ENCODE data around the gene GUK1. TPM values are rescaled to one million over a fixed set of nuclear protein-coding genes. Genes with fewer than 3 reads are reported as not detected.

Gene GUK1
- total RNA-seq, 4 donors from 2014 or later: 384 to 510 (median 421) TPM

- no peaks in the 10 kb centered on the region for H3K27me3 ChIP-seq
- no peak overlapping the region for H3K4me3 ChIP-seq
- no peak overlapping the region for H3K27ac ChIP-seq
- peaks cover 86% of the 10 kb centered on the region for H3K4me1 ChIP-seq
- WGBS: 40% methylated on average over 1 of the region's 16 CpGs
- no peaks in the 10 kb centered on the region for H3K9me3 ChIP-seq
- DNase-seq (ENCODE audit: low spot score in 2 of 2): peak in 1 of 2 donors; percentile 54
- H3K36me3 ChIP-seq: peaks cover 40% of the 10 kb centered on the region
- TF ChIP-seq CTCF (IDR thresholded peaks at IDR 0.05) (no peak), POLR2A (IDR thresholded peaks at IDR 0.05) (no peak), POLR2AphosphoS5 (IDR thresholded peaks at IDR 0.05) (no peak), EP300 (IDR thresholded peaks at IDR 0.05) (no peak)
Measured at GRCh38 chr1:228144193-228144992, 4.3 kb downstream of the GUK1 start.

GRCh38 chr1:228144993-228145343 lies 4.9 kb downstream of the GUK1 start:
- Histone ChIP-seq H3K27me3 (no peaks in the 10 kb centered on the region), H3K4me3 (no peak overlapping the region), H3K27ac (no peak overlapping the region), H3K36me3 (peaks cover 40% of the 10 kb centered on the region), H3K4me1 (peaks cover 90% of the 10 kb centered on the region), H3K9me3 (no peaks in the 10 kb centered on the region)
- 69% methylated on average over 2 of the region's 8 CpGs for WGBS
- DNase-seq (ENCODE audit: low spot score in 2 of 2): peak in 1 of 2 donors; percentile 55
- TF ChIP-seq EP300 (IDR thresholded peaks at IDR 0.05) (no peak), CTCF (IDR thresholded peaks at IDR 0.05) (no peak), POLR2AphosphoS5 (IDR thresholded peaks at IDR 0.05) (no peak), POLR2A (IDR thresholded peaks at IDR 0.05) (no peak)

GRCh38 chr1:228145463-228146416 lies 5.7 kb downstream of the GUK1 start:
- H3K4me1 ChIP-seq: peaks cover 97% of the 10 kb centered on the region
- no peak overlapping the region for H3K27ac ChIP-seq
- H3K36me3 ChIP-seq: peaks cover 40% of the 10 kb centered on the region
- TF ChIP-seq CTCF (IDR thresholded peaks at IDR 0.05) (no peak), POLR2A (IDR thresholded peaks at IDR 0.05) (no peak), EP300 (IDR thresholded peaks at IDR 0.05) (no peak), POLR2AphosphoS5 (IDR thresholded peaks at IDR 0.05) (no peak)
- no peaks in the 10 kb centered on the region for H3K9me3 ChIP-seq
- 65% methylated on average over 19 of the region's 31 CpGs for WGBS
- no peak overlapping the region for H3K4me3 ChIP-seq
- DNase-seq (ENCODE audit: low spot score in 2 of 2): peak in 1 of 2 donors; percentile 61
- H3K27me3 ChIP-seq: no peaks in the 10 kb centered on the region

GRCh38 chr1:228146417-228147150 lies 6.5 kb downstream of the GUK1 start:
- Histone ChIP-seq H3K36me3 (peaks cover 40% of the 10 kb centered on the region), H3K9me3 (no peaks in the 10 kb centered on the region), H3K27me3 (no peaks in the 10 kb centered on the region), H3K4me3 (no peak overlapping the region), H3K27ac (no peak overlapping the region), H3K4me1 (peaks cover 97% of the 10 kb centered on the region)
- DNase-seq (ENCODE audit: low spot score in 2 of 2): peak in 1 of 2 donors; percentile 54
- 84% methylated on average over 14 of the region's 18 CpGs for WGBS
- TF ChIP-seq POLR2A (IDR thresholded peaks at IDR 0.05) (no peak), CTCF (IDR thresholded peaks at IDR 0.05) (no peak), POLR2AphosphoS5 (IDR thresholded peaks at IDR 0.05) (no peak), EP300 (IDR thresholded peaks at IDR 0.05) (no peak)

Measured in suprapubic skin (tissue), 4 donors.